ENCODE measurements around the gene SLC30A7.

Gene SLC30A7

DNA sequence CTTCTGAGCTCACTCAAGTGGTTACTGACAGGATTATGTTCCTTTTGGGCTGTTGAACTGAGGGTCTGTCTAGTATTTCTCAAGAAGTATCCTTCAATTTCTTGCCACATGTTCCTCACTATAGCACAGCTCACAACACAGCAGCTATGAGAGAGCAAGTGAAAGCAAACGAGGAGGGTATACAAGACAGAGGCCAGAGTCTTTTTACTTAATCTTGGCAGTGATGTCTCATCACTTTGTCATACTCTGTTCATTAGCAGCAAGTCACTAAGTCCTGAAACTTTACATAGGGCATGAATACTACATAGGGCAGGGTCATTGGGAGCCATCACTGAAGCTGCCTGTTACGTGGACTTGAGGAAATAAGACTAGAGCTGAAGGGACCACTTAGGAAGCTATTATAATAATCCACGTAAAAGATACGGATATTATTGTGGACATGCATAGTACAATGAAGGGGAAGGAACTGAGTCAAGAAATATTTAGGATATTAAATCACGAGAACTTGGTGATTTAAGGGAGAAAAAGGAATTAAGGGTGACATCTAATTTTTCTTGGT lies 63.7 kb downstream of the SLC30A7 start:
- in situ Hi-C loops (cut with HindIII; ENCODE audit: low pct_ligation_motif_present, low sequenced_read_pairs) = no loop called here
- H3K27ac ChIP-seq = no peak overlapping the region
- no peaks in the 10 kb centered on the region for H3K27me3 ChIP-seq (replicated peaks)
- TF ChIP-seq, protein P1, sequence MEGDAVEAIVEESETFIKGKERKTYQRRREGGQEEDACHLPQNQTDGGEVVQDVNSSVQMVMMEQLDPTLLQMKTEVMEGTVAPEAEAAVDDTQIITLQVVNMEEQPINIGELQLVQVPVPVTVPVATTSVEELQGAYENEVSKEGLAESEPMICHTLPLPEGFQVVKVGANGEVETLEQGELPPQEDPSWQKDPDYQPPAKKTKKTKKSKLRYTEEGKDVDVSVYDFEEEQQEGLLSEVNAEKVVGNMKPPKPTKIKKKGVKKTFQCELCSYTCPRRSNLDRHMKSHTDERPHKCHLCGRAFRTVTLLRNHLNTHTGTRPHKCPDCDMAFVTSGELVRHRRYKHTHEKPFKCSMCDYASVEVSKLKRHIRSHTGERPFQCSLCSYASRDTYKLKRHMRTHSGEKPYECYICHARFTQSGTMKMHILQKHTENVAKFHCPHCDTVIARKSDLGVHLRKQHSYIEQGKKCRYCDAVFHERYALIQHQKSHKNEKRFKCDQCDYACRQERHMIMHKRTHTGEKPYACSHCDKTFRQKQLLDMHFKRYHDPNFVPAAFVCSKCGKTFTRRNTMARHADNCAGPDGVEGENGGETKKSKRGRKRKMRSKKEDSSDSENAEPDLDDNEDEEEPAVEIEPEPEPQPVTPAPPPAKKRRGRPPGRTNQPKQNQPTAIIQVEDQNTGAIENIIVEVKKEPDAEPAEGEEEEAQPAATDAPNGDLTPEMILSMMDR (IDR thresholded peaks at IDR 0.05; ENCODE audit: low read depth, low read length, missing control alignments) = no peak
- DNase-seq = no peak
- peaks cover 5% of the 10 kb centered on the region for H3K36me3 ChIP-seq (replicated peaks)
- no peak overlapping the region for H3K4me3 ChIP-seq (ENCODE audit: low read depth, low read length)

DNA sequence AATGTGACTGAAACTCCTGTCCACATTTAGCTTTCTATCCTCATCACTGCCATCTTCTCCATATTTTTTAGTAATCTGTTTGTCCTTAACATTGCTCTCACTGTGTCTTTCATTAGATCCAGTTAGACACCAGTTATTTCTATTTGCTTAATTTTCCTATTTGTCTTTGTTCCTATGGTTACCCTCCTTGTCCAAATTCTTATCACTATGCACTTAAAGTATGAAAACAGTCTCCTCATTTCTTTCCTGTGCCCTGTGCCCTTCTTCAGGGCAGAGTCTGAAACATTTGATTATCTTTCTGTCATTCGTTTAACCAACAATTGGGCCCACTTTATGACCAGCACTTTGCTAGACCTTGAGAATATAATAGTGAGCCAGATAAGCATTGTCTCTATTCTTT lies 64.2 kb downstream of the SLC30A7 start:
- Histone ChIP-seq H3K27me3 (replicated peaks) (no peaks in the 10 kb centered on the region), H3K27ac (no peak overlapping the region), H3K36me3 (replicated peaks) (peaks cover 5% of the 10 kb centered on the region), H3K4me3 (ENCODE audit: low read depth, low read length) (no peak overlapping the region)
- TF ChIP-seq, protein P1 (IDR thresholded peaks at IDR 0.05; ENCODE audit: low read depth, low read length, missing control alignments) = no peak
- in situ Hi-C loops (cut with HindIII; ENCODE audit: low pct_ligation_motif_present, low sequenced_read_pairs) = no loop called here
- no peak for DNase-seq

DNA sequence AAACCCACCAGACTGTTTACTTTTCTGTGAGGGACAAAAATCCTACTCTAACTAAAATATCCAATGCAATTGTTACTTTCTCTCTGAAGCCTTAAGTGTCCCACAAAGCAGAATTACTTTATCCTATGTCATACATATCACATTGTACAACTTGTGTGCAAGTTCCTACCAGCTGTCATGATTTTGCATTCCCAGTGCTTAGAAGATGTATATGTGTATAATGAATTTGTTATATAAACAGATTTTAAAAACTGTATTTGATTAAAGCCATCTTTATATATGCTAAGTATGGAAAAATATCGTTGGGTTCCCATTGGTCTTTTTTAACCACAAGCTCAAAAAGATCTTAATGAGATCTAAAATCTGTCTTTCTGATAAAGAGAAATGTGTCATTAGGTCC lies 72.7 kb downstream of the SLC30A7 start:
- Histone ChIP-seq H3K27me3 (replicated peaks) (no peaks in the 10 kb centered on the region), H3K36me3 (replicated peaks) (peaks cover 22% of the 10 kb centered on the region), H3K4me3 (ENCODE audit: low read depth, low read length) (no peak overlapping the region), H3K27ac (no peak overlapping the region)
- DNase-seq = no peak
- in situ Hi-C loops (cut with HindIII; ENCODE audit: low pct_ligation_motif_present, low sequenced_read_pairs) = no loop called here
- TF ChIP-seq, protein P1 (IDR thresholded peaks at IDR 0.05; ENCODE audit: low read depth, low read length, missing control alignments) = no peak

DNA sequence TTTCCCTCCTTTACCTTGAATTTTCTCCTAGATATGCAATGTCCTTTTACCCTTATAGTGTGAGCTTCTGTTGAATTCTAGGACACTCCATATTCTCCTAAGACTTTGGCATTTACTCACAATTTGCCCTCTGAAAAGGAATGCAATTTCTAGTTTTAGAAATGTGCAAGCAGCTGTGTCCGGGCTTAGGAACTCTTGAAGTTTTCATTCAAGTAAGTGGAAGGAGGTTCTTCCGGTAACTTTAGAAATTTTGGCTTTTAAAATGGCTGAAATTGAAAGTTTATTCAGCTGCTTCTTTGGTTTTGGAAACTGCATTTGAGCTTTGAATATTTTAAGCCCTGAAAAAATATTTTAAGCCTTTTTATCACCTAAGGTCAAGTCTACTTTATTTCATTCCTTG lies 73.4 kb downstream of the SLC30A7 start:
- TF ChIP-seq, protein P1 (IDR thresholded peaks at IDR 0.05; ENCODE audit: low read depth, low read length, missing control alignments) = no peak
- in situ Hi-C loops (cut with HindIII; ENCODE audit: low pct_ligation_motif_present, low sequenced_read_pairs) = no loop called here

DNA sequence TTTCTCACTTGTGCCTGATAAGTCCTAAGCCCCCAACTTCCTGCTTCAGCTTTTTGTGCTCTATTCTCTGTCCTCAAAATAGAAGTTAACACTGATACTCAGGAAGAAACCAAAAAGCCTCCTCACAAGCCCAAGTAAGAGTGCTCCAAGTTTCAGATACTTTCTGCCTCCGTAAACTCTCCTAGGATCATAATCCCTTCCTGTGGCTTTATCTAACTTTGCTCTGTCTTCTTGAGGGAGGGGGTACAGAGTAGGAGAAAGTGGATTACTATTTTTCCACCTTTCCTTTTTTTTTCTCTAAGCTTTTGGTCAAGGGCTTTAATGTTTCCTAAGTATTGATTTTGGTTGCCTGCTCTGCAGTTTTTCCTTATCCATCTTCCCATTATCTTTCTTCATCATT lies 75.1 kb downstream of the SLC30A7 start:
- H3K27ac ChIP-seq = no peak overlapping the region
- H3K36me3 ChIP-seq (replicated peaks) = peaks cover 20% of the 10 kb centered on the region
- in situ Hi-C loops (cut with HindIII; ENCODE audit: low pct_ligation_motif_present, low sequenced_read_pairs) = no loop called here
- no peak overlapping the region for H3K4me3 ChIP-seq (ENCODE audit: low read depth, low read length)
- H3K27me3 ChIP-seq (replicated peaks) = no peaks in the 10 kb centered on the region
- TF ChIP-seq, protein P1 (IDR thresholded peaks at IDR 0.05; ENCODE audit: low read depth, low read length, missing control alignments) = no peak
- no peak for DNase-seq

More for the DNA sequence above, 73.4 kb downstream of the SLC30A7 start:
- Histone ChIP-seq H3K4me3 (ENCODE audit: low read depth, low read length) (no peak overlapping the region), H3K36me3 (replicated peaks) (peaks cover 19% of the 10 kb centered on the region), H3K27me3 (replicated peaks) (no peaks in the 10 kb centered on the region), H3K27ac (no peak overlapping the region)
- no peak for DNase-seq

DNA sequence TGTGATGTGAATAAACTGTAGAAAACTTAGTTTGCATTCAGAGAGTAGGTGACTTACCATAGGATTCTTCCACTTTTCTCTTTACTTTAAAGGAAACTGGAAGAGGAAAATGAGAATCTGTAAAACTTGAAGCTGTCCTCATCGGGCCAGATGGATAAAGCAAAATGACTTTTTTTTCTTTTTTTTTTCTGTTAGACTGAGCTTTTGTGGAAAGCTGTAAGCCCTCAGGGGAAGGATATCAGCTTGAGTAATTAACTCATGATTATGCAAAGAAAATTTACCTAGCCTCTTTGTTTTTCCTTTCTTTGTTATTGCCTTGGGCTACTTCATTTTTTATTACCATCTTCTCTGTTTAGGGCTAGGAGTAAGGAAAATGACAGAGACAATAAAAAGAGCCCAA lies 76.3 kb downstream of the SLC30A7 start:
- in situ Hi-C loops (cut with HindIII; ENCODE audit: low pct_ligation_motif_present, low sequenced_read_pairs) = no loop called here
- TF ChIP-seq, protein P1 (IDR thresholded peaks at IDR 0.05; ENCODE audit: low read depth, low read length, missing control alignments) = no peak
- Histone ChIP-seq H3K36me3 (replicated peaks) (peaks cover 15% of the 10 kb centered on the region), H3K27me3 (replicated peaks) (no peaks in the 10 kb centered on the region), H3K27ac (no peak overlapping the region), H3K4me3 (ENCODE audit: low read depth, low read length) (no peak overlapping the region)
- no peak for DNase-seq
